HG03139 (cell line): ENCODE results near the gene FHL1.
A peak's percentile ranks its signal among the peaks of the same experiment; 100 is the strongest.

ENCODE experiments used
- ATAC-seq: cut with Tn5 transposase; IDR thresholded peaks from one replicate; pipeline ENCODE4 v1.9.1; 2021; ENCODE audit not compliant: unreplicated experiment

The FHL1 gene

DNA sequence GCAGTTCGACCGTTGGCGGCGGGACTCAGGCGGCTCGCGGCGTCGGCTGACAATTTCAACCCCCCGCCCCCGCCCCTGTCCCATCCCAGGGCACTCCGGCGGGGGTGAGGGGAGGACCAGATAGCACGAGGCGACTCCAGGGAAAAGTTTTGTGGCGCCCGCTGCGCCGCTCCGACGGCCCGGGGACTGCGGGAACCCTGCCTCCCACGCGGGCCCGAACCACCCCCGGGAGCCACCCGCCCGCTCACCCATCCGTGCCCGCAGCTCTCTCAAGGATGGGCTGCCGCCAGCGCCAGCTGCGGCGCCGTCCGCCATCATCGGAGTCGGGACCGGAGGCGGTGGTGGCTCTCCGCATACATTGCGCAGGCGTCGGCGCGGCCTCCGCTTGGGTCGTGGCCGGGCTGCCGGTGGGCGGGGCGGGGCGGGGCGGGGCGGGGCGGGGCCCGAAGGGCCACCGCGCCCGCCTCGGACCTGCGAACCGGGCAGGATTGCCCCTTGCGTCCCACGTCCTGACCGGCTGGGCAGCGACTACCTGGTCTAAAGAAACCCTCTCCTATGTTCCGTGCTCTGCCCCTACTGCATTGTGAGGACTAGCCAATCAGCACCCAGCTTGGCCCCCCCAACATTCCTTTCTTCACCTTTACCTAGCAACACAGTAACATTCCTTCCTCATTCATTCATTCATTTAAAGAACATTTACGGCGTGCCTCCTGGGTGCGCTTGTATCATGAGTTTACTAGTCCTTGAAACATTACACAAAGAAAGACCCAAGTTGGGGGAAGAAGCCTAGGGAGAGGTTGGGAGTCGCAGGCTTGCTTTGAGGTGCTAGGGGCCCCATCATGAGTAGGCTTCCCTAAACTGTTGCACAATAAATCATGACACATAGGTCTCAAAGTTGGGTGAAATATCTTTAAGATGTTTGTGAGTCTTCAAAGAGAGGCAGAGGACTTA, 104.0 kb downstream of the FHL1 start, which contains the start of gene MAP7D3:
TSS of gene MAP7D3 (minus strand) at position 360 of the 951 bp plus-strand sequence. CDS start at position 318, 42 bp downstream.
- ATAC-seq, result peak; percentile 85

DNA sequence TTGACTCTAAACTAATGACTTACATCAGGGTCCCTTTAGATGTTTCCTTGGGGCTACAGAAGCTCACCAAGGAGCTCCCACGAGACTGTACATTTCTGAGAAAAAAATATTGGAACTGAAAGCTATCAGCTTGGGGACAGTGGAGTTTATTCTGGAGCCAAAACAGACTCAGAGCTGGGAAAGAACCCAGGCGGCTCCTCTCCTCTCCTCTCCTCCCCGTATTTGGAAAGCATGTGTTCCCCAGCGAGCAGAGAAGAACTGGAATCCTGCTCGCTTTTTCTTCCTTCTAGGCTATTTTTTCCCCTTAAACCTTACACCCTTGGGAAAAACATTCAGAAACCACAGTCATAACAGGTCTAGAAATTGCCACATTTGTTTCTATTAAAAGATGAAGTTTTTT, 108.2 kb downstream of the FHL1 start:
- ATAC-seq, result no peak

DNA sequence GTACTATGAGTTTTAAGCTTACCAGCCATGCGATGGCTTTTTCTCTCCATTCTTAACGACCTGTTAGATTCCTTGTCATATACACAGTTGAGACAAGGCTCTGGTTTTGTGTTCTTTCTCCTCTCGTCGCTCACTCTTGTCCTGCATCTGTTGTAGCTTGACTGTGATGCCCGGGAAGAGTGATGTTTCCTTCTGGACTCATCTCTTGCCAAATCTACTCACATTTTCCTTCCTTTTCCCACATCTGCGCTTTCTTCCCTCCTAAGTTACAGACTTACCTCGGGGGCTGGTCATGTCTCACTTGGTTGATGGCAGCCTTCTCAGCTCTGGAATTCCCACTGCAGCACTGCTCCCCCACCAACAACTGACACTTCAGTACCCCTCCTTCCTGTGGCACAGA, 108.7 kb downstream of the FHL1 start:
- ATAC-seq, result no peak

DNA sequence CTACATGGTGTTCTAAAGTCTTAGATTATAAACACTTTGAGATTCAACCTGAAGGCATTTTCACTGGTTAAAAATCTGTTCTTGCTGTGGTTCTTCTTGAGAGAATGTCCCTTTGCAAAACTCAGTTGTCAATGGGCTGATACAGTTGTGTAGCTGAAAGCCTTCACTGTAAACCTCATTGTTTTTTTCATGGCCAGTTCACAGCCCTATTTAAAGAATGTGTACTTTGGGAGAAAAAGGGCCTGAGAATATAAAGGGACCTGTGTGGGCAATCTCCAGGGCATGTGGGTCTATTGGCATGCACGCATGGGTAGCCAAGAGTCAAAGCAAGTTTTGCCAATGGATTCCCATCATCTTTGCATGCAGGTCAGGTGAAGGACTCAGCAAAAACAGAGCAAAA, 111.6 kb downstream of the FHL1 start:
- no peak for ATAC-seq

DNA sequence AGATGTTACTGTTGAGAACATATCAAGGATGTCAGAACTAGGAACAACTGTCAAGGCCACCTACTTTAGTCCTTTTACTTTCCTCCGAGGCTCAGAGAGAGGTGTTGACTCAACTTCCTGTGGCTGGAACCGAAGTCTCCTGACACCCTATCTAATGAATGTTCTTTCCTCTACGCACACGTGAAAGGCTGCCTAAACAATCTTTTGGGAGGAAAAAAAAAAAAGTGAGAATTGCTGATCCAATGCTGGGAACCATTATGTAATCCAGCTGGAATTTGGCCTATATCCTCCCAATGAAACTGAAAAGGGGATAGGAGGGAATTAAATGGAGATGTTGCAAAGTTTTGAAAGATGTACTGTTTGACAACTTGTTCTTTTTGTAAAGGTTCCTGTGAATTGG, 112.2 kb downstream of the FHL1 start:
- no peak for ATAC-seq

DNA sequence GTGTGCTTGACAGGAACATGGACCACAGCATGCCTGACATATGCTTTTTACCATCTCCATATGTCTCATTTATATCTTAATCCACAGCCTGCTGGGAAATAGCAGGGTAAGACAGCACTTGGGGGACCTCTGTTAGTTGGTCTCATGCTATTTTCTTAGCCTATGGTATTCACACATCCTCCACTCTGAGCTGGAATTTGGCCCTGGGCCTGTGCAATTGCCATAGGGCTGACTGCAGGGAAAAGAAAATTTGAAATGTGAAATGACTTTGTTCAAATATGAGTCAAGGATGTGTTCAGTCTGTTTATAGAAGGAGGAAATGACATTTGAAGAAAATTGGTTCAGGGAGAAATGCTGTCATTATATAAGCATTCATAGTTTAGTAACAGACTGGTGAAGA, 113.4 kb downstream of the FHL1 start:
- ATAC-seq, result no peak
